Activated CD8-positive, alpha-beta memory T cell treated with anti-CD3 and anti-CD28 coated beads for 24 hours (primary cell): ENCODE measurements around the gene CHMP6.

Source experiments
- DNase-seq: peaks from one replicate; pipeline ENCODE4 v3.0.0-alpha.2; 2020

Gene CHMP6

GRCh38 chr17:81046132-81046769, 54.6 kb downstream of the CHMP6 start:
- no peak for DNase-seq

- DNase-seq, result no peak
Observed at GRCh38 chr17:81046770-81047359, 55.2 kb downstream of the CHMP6 start.

GRCh38 chr17:81048827-81049371, 57.3 kb downstream of the CHMP6 start:
- no peak for DNase-seq

- peak; percentile 67 for DNase-seq
Observed at GRCh38 chr17:81049372-81049911, 57.8 kb downstream of the CHMP6 start.
